GM12878 (cell line): Measurements from ENCODE around the gene APC2. TPM values are rescaled to one million over a fixed set of nuclear protein-coding genes. Genes with fewer than 3 reads are reported as not detected.
"Not testable (repeated sequence)": the region's sequence is repeated elsewhere in the genome, so short reads cannot be mapped to it uniquely, and the experiment has no call there.

ENCODE experiments used
- ATAC-seq: fragments of 200-7000 bp; cut with Tn5 transposase; 3 replicates; pipeline ENCODE4 v1.9.1; 2020; ENCODE audit warnings: mild to moderate bottlenecking, moderate library complexity
- BruUV-seq: library from RNA; stranded (reverse); fragments of 400-500 nt; replicated peaks from 2 replicates; lab custom pipeline; 2021; lab: Mats Ljungman, UMichigan
- CTCF ChIA-PET: fragments of 300-600 bp; sonication (Branson Sonifier 250); formaldehyde crosslinking; extraction: SDS; loops from one replicate; lab custom pipeline; 2021; ENCODE audit warnings: inconsistent platforms; lab: Yijun Ruan, JAX
- POLR2A ChIA-PET: fragments of 350-600 bp; formaldehyde crosslinking; extraction: SDS; loops from one replicate; lab custom pipeline; 2021; ENCODE audit warnings: inconsistent platforms; lab: Charles Lee
- RAD21 ChIA-PET: fragments of 300-600 bp; sonication (Branson Sonifier 250); formaldehyde crosslinking; loops from one replicate; lab custom pipeline; 2023; ENCODE audit warnings: antibody characterized with exemption; ENCODE audit not compliant: unreplicated experiment; lab: Charles Lee
- SMC1A ChIA-PET: fragments of 300-600 bp; sonication (Branson Sonifier 250); formaldehyde crosslinking; loops from one replicate; lab custom pipeline; 2023; ENCODE audit not compliant: unreplicated experiment, uncharacterized antibody; lab: Charles Lee
- DNase-seq: peaks from one replicate; pipeline ENCODE4 v3.0.0-alpha.2; 2011; ENCODE audit warnings: low read depth, low spot score
- FAIRE-seq: peaks from 3 replicates; lab custom pipeline; 2011; peaks lifted over from hg19 to GRCh38; lab: Jason Lieb, UNC
- H2AFZ ChIP-seq: 2 replicates; pipeline ENCODE4 v1.6.0; 2011; ENCODE audit warnings: low read depth, low read length, control low read depth; ENCODE audit not compliant: control insufficient read depth
- H3K27ac ChIP-seq: 2 replicates; pipeline ENCODE4 v1.5.1; 2011; ENCODE audit warnings: control low read depth; ENCODE audit not compliant: control insufficient read depth, insufficient read depth
- H3K27me3 ChIP-seq, 2 experiments: replicated peaks in 1 of 2; 2 replicates each; pipeline versions ENCODE4 v1.6.0 to v1.6.1; 2011; ENCODE audit warnings: low read length in 1 of 2; ENCODE audit not compliant: control insufficient read depth in 2 of 2, insufficient read depth in 2 of 2
- H3K36me3 ChIP-seq, 2 experiments: 2 replicates each; pipeline ENCODE4 v1.5.1; 2011; ENCODE audit warnings: low read length in 1 of 2; ENCODE audit not compliant: control insufficient read depth in 2 of 2, insufficient read depth in 2 of 2
- H3K4me1 ChIP-seq: 2 replicates; pipeline ENCODE4 v1.6.1; 2011; ENCODE audit warnings: mild to moderate bottlenecking, low read length, moderate library complexity, mixed read lengths; ENCODE audit not compliant: control insufficient read depth, insufficient read depth
- H3K4me2 ChIP-seq: 2 replicates; pipeline ENCODE4 v1.6.0; 2011; ENCODE audit warnings: control low read depth; ENCODE audit not compliant: control insufficient read depth, insufficient read depth
- H3K4me3 ChIP-seq: fragments of 200-600 bp; sonication (generic); 2 replicates; pipeline ENCODE4 v1.5.1; 2016
- H3K79me2 ChIP-seq: 2 replicates; pipeline ENCODE4 v1.6.0; 2011; ENCODE audit warnings: low read length; ENCODE audit not compliant: control insufficient read depth, insufficient read depth
- H3K9ac ChIP-seq: 2 replicates; pipeline ENCODE4 v1.8.0; 2011; ENCODE audit warnings: low read length, control low read depth, mixed read lengths; ENCODE audit not compliant: control insufficient read depth, insufficient read depth
- H3K9me3 ChIP-seq: replicated peaks from 3 replicates; pipeline ENCODE4 v1.5.1; 2011; ENCODE audit warnings: mild to moderate bottlenecking, low read length; ENCODE audit not compliant: control insufficient read depth, insufficient read depth
- H4K20me1 ChIP-seq: 2 replicates; pipeline ENCODE4 v1.6.0; 2011; ENCODE audit not compliant: control insufficient read depth, insufficient read depth
- RAD51 ChIP-seq: fragments of 450-650 bp; IDR thresholded peaks from 2 replicates; pipeline ENCODE4 v1.6.1; 2016; ENCODE audit warnings: moderate library complexity, mild to moderate bottlenecking, inconsistent platforms
- TCF3 ChIP-seq: IDR thresholded peaks from 2 replicates; pipeline ENCODE4 v1.6.1; 2012; ENCODE audit warnings: low read depth, mild to moderate bottlenecking, low read length, borderline replicate concordance; ENCODE audit not compliant: insufficient read depth
- WGBS: methylation state at CpG from one replicate; pipeline ENCODE4 v1.1.6; 2016; ENCODE audit warnings: low lambda C conversion rate; ENCODE audit not compliant: insufficient replicate concordance, insufficient coverage; ENCODE audit errors: missing lambda C conversion rate; 5-methylcytosine and 5-hydroxymethylcytosine counted together
- in situ Hi-C: fragments of 300-500 bp; cut with MboI; formaldehyde crosslinking; loops from 9 replicates; pipeline ENCODE4 v1.14.3; 2018; ENCODE audit warnings: mixed read lengths
- intact Hi-C: fragments of 100-400 bp; cut with micrococcal nuclease; formaldehyde crosslinking; loops from one replicate; pipeline ENCODE4 v1.14.2; 2022; ENCODE audit not compliant: unreplicated experiment
- polyA plus RNA-seq, 11 experiments: library from polyadenylated mRNA; depleted of rRNA in 4 of 11; unstranded in 6 of 11; stranded (reverse) in 5 of 11; fragments of >200 nt; fragmentation: Nextera tagmentation in 4 of 11; fragmentation: Illumina TruSeq in 1 of 11; extraction: Ambion mirVana in 4 of 11; extraction: Trizol in 1 of 11; gene quantifications; 1 replicate in 1 of 11; 2 replicates in 10 of 11; pipeline versions ENCODE4 v1.2.1 to v1.2.3, GENCODE V29; 2011 to 2016; ENCODE audit warnings: inconsistent platforms in 2 of 11, missing spikeins in 2 of 11, low read depth in 1 of 11
- total RNA-seq, 4 experiments: library from RNA; depleted of rRNA in 3 of 4; stranded (reverse); fragments of >200 nt in 3 of 4; fragmentation: Illumina TruSeq in 1 of 4; extraction: Trizol in 1 of 4; gene quantifications; 2 replicates each; pipeline versions ENCODE4 v1.2.1 to v1.2.3, GENCODE V29; 2013 to 2021

APC2 gene
- total and polyA plus RNA-seq, 10 of the 15 experiments (the other 5 are each of a cell fraction or from before 2014, with no cell fraction given) = under 0.01 to 0.73 (median 0.04) TPM; not detected in 5

- Histone ChIP-seq H3K9me3 (no peaks in the 10 kb centered on the region), H3K79me2 (peaks cover 8% of the 10 kb centered on the region), H3K4me3 (no peak overlapping the region), H3K4me1 (peaks cover 6% of the 10 kb centered on the region), H4K20me1 (peaks cover 7% of the 10 kb centered on the region), H3K4me2 (no peak overlapping the region), H3K27ac (no peak overlapping the region), H3K36me3 (no peaks in the 10 kb centered on the region), H3K27me3 (peaks cover under 1 to 11% of the 10 kb centered on the region in 2 experiments), H3K9ac (no peak overlapping the region), H2AFZ (no peak overlapping the region)
- FAIRE-seq = no peak
- TF ChIP-seq TCF3 (0 out of 2 replicates have a peak, but pooled peaks have one; percentile 6), RAD51 (no peak)
- DNase-seq = no peak
- ChIA-PET POLR2A (no interaction called here), SMC1A (no interaction called here), RAD21 (no interaction called here), CTCF (interaction anchor here (1.2 kb wide), 1 partner anchor 26 kb away, joined by 3 read pairs; no protein-coding TSS in a partner anchor)
- WGBS = 93% methylated on average over 30 of the region's 31 CpGs
- no peak for ATAC-seq
- BruUV-seq = no TSS peak
- in situ Hi-C loops = no loop called here
- intact Hi-C loops = no loop called here
Observed at GRCh38 chr19:1475751-1476437, 26.0 kb downstream of the APC2 start.

DNA sequence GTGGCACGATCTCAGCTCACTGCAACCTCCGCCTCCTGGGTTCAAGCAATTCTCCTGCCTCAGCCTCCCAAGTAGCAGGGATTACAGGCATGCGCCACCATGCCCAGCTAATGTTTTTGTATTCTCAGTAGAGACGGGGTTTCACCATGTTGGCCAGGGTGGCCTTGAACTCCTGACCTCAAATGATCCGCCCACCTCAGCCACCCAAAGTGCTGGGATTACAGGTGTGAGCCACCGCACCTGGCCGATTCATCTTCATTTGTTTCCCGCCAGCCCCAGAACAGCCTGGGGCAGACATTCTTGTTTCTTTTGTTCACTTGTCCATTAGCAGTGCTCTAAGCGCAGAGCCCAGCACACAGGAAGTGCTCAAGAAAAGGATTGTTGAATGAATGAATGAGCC lies 27.1 kb downstream of the APC2 start:
- DNase-seq, H3K27ac ChIP-seq, SMC1A ChIA-PET, H4K20me1 ChIP-seq, ATAC-seq, H3K9me3 ChIP-seq, H3K79me2 ChIP-seq, H2AFZ ChIP-seq, in situ Hi-C loops, intact Hi-C loops, RAD21 ChIA-PET, H3K27me3 ChIP-seq, H3K9ac ChIP-seq, BruUV-seq, H3K36me3 ChIP-seq, H3K4me1 ChIP-seq, H3K4me2 ChIP-seq, FAIRE-seq: not testable (repeated sequence)
- POLR2A ChIA-PET = interaction anchor here (0.6 to 0.8 kb wide), 2 partner anchors 14 to 61 kb away, joined by 3 read pairs; partner anchors contain the start of gene REEP6
- 0 out of 2 replicates have a peak overlapping the region, but pooled peaks have one; percentile 2 for H3K4me3 ChIP-seq
- CTCF ChIA-PET = interaction anchor here (0.8 to 1.0 kb wide), 2 partner anchors 26 to 32 kb away, joined by 3 to 4 read pairs; no protein-coding TSS in a partner anchor
- WGBS = 88% methylated on average over 8 of the region's 9 CpGs
